ENCODE results near the gene HAAO.

GRCh38 chr2:42795275-42795674, 2.9 kb upstream of the HAAO start:
- TF ChIP-seq POLR2AphosphoS5 (IDR thresholded peaks at IDR 0.05) (no peak), CTCF (IDR thresholded peaks at IDR 0.05) (no peak)

All from prostate gland (tissue), 2 donors.